ENCODE data around the gene POGZ. TPM values are rescaled to one million over a fixed set of nuclear protein-coding genes. Genes with fewer than 3 reads are reported as not detected.

Gene POGZ, protein sequence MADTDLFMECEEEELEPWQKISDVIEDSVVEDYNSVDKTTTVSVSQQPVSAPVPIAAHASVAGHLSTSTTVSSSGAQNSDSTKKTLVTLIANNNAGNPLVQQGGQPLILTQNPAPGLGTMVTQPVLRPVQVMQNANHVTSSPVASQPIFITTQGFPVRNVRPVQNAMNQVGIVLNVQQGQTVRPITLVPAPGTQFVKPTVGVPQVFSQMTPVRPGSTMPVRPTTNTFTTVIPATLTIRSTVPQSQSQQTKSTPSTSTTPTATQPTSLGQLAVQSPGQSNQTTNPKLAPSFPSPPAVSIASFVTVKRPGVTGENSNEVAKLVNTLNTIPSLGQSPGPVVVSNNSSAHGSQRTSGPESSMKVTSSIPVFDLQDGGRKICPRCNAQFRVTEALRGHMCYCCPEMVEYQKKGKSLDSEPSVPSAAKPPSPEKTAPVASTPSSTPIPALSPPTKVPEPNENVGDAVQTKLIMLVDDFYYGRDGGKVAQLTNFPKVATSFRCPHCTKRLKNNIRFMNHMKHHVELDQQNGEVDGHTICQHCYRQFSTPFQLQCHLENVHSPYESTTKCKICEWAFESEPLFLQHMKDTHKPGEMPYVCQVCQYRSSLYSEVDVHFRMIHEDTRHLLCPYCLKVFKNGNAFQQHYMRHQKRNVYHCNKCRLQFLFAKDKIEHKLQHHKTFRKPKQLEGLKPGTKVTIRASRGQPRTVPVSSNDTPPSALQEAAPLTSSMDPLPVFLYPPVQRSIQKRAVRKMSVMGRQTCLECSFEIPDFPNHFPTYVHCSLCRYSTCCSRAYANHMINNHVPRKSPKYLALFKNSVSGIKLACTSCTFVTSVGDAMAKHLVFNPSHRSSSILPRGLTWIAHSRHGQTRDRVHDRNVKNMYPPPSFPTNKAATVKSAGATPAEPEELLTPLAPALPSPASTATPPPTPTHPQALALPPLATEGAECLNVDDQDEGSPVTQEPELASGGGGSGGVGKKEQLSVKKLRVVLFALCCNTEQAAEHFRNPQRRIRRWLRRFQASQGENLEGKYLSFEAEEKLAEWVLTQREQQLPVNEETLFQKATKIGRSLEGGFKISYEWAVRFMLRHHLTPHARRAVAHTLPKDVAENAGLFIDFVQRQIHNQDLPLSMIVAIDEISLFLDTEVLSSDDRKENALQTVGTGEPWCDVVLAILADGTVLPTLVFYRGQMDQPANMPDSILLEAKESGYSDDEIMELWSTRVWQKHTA (N-terminal part only)
- 37.7 TPM for total RNA-seq
- long read RNA-seq, partial matches to known transcripts: 2 of 4 reads
- long read RNA-seq, other reads (novel, unspliced or antisense): 2 of 4 reads

DNA sequence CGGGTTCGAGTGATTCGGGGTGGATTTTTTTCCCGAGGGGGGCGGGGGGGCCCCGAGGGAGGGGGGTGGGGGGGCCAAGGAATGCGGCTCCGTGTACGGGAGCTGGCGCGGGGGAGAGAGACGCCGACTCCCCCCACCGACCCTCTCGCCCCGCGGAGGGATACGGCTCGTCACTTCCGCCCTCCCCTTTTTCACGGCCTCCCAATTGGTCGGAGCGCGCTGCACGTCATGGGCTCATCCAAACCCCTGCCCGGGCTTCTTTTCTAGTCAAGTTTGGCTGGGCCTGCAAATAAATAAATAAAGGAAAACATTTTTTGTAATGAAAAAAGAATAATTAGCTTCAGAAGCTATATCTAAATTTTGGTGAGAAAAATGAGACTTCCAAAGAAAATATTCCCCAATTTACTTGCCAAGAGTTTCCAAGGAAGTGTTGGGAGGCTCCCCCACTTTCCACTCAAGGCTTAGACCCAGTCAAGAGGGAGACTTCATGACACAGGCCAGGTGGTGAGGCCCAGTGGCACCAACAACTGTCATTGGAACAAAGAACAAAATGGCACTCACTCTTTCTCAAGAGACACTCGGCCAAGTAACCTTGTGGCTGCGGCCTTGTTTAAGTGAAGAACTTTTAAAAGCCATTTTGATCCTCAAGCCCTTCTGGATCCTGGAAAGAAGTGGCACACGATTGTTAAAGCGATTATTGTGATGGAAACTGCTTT lies at the start of gene POGZ:
TSS of gene POGZ (minus strand) at position 164 of the 716 bp plus-strand sequence. CDS start 17,290 bp downstream, outside the sequence.
- intact Hi-C loops (cut with DNase I): loop anchor here (1.0 kb wide), 1 partner anchor 14 kb away; no protein-coding TSS in a partner anchor
- ATAC-seq: peak; percentile 96
- peak; percentile 98 for DNase-seq (ENCODE audit: missing footprints)

DNA sequence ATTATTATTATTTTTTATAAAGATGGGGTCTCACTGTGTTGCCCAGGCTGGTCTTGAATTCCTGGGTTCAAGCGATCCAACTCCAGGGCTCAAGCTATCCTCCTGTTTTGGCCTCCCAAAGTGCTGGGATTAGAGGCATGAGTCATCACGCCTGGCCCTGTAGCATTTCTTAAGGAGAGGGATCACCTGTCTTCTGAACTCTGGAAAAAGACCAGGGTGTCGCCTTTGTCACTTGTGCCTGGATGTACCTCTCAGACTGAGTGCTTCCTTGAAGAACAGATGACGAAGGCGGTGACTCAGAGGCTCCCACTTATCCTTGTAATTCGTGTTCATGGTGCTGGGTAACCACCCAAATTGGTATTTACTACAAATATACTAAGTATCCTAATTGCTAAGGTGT lies 49.5 kb upstream of the POGZ start:
- ATAC-seq: no peak
- intact Hi-C loops (cut with DNase I): no loop called here
- DNase-seq (ENCODE audit: missing footprints): no peak

GRCh38 chr1:151504759-151505158 lies 45.5 kb upstream of the POGZ start:
- no peak for ATAC-seq
- no peak for DNase-seq (ENCODE audit: missing footprints)
- intact Hi-C loops (cut with DNase I): no loop called here

DNA sequence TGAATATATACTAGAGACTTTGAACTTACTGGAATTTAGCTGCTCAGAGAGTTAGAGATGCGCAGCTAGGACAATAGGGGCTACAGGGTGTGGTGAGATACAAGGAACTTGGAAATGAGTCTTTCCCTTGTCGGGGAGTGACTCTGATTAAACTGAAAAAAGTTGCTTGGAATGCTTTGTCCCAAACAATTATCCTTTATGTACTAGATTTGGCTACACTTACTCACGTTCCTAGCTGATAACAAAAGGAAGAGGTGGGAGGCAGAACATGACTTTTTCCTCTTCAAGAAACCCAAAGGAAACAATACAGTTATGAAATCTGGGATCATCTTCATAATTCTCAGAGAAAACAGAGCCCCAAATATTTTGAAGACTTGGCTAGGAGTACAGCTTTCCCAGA lies 45.0 kb upstream of the POGZ start:
- intact Hi-C loops (cut with DNase I): no loop called here
- ATAC-seq (no peak), DNase-seq (ENCODE audit: missing footprints) (no peak)

GRCh38 chr1:151502859-151503780 lies 43.8 kb upstream of the POGZ start:
- DNase-seq (ENCODE audit: missing footprints) (no peak), ATAC-seq (no peak)
- intact Hi-C loops (cut with DNase I): no loop called here

DNA sequence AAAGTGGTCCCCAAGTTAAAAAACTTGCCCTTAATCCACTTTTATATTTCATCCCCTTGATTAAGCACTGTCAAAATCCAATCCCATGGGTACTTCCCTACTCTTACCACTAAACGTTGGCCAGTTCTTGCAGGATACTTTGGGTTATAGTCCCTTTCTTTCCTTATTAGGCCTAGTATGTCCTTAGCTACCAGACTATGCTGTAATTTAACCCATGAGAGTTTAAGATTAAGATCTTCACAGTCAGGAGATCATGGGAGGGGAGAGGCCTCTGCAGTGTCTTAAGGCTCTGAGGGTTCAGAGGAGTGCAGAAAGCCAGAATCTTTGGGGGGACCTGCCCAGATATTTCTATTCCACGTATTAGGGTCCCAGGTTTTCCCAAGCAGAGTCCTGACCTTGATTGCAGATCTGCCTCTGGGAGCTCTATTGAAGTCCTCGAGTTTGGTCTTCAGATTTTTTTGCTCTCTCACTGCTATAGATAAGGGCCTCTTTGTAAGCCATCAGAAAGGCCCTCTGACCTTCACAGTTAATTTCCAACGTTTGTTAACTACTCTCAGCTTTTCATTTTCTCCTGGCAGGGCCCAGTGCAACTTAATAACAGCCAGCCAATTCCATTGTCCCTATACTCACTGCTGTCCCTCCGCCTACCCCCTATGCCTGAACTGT lies 42.9 kb upstream of the POGZ start:
- intact Hi-C loops (cut with DNase I): no loop called here
- no peak for ATAC-seq
- no peak for DNase-seq (ENCODE audit: missing footprints)

DNA sequence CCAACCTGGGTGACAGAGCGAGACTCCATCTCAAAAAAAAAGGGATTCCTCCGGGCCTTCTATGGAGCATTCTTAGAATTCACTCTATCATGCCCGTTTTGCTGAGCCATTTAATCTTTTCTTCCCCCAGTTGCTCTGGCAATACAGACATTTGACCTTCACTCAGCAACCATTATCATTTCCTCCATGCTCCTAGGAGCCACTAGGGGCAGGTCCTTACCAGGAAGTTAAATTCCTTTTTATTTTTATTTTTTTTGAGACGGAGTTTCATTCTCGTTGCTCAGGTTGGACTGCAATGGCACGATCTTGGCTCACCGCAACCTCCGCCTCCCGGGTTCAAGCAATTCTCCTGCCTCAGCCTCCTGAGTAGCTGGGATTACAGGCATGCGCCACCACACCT lies 42.2 kb upstream of the POGZ start:
- no peak for DNase-seq (ENCODE audit: missing footprints)
- ATAC-seq: no peak
- intact Hi-C loops (cut with DNase I): no loop called here

- no peak for DNase-seq (ENCODE audit: missing footprints)
- no peak for ATAC-seq
- intact Hi-C loops (cut with DNase I): no loop called here
These were observed 40.6 kb upstream of the POGZ start for GRCh38 chr1:151499930-151500329.

- intact Hi-C loops (cut with DNase I): no loop called here
- no peak for DNase-seq (ENCODE audit: missing footprints)
- ATAC-seq: no peak
These were observed 40.1 kb upstream of the POGZ start for GRCh38 chr1:151499365-151499764.

GRCh38 chr1:151495316-151495715 lies 36.0 kb upstream of the POGZ start:
- ATAC-seq (no peak), DNase-seq (ENCODE audit: missing footprints) (no peak)
- intact Hi-C loops (cut with DNase I): no loop called here

DNA sequence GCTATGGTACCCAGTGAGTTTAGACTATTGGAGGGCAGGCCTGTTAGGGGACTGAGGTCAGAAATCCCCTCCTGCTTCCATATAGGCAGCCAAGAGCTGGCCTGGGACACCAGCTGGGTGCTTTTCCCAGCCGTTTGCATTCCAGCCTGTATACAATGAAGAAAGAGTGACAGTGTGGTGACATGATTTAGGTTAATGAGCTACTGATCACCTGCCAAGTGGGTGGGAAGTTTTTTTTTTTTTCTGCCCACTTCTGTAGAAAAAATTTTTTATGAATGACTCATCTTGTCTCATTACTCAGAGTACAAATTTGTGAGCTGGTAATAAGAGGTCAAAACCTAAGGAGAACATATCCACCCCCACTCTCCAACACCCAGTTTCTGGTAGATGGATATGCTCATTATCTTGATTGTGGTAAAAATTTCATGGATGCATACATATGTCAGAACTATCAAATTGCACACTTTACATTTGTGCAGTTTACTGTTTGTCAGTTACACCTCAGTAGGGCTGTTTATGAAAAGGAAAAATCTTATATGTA lies 35.5 kb upstream of the POGZ start:
- ATAC-seq (no peak), DNase-seq (ENCODE audit: missing footprints) (no peak)
- intact Hi-C loops (cut with DNase I): no loop called here

DNA sequence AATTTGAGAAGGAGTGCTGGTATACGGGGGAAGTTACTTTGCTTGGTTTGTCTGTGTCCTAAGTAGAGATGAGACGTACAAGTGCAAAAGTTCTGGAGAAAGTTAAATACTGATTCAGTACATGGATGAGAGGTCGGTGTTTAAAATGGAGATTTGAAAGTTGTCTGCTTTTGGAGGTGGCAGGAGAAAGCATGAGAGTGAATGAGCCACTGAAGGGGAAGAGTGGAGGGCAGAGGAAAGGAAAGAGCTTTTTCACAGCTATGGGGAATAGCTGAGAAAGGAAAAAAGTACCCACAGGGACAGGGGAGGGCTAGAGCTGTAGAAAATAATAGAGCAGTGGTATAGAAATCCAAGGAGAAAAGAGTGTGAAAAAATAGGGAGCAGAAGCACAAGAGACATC lies 33.7 kb upstream of the POGZ start:
- ATAC-seq: no peak
- no peak for DNase-seq (ENCODE audit: missing footprints)
- intact Hi-C loops (cut with DNase I): no loop called here

DNA sequence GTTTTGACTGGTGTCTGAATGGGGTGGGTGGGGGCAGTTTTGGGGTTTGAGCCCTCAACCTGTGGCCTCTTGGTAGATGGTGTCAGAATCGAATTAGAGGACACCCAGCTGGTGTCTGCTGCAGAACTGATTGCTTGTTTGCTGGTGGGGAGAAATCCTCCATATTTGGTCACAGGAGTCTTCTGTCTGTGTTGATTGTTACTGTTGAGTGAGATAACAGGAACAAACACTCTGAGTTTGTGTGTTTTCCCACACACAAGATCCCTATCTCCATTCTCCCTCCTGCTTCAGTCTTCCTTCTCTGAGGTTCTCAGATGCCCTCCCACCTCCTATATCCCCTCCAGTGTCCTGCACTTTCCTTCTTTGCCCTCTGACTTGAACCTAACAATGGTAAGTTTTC lies 32.8 kb upstream of the POGZ start:
- DNase-seq (ENCODE audit: missing footprints): no peak
- ATAC-seq: no peak
- intact Hi-C loops (cut with DNase I): no loop called here

- ATAC-seq: no peak
- intact Hi-C loops (cut with DNase I): no loop called here
- DNase-seq (ENCODE audit: missing footprints): no peak
These were observed 32.3 kb upstream of the POGZ start for GRCh38 chr1:151491641-151492040.

DNA sequence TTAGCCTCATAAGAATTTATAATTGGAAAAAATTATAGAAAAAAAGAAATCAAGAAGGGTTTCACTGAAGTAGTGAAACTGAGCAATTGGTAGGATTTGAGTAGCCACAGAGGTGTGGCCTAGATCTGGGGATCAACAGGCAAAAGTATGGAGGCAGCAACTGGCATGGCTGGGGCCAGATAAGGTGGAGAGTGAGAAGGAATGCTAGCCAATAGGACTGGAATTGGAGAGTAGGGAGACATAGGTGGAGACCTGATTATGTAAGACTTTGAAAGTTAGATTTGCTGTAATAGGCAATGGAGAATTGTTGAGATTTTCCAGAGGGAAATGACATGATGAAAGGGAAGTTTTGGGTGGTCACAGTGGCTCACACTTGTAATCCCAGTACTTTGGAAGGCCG lies 27.3 kb upstream of the POGZ start:
- DNase-seq (ENCODE audit: missing footprints): no peak
- intact Hi-C loops (cut with DNase I): no loop called here
- no peak for ATAC-seq

DNA sequence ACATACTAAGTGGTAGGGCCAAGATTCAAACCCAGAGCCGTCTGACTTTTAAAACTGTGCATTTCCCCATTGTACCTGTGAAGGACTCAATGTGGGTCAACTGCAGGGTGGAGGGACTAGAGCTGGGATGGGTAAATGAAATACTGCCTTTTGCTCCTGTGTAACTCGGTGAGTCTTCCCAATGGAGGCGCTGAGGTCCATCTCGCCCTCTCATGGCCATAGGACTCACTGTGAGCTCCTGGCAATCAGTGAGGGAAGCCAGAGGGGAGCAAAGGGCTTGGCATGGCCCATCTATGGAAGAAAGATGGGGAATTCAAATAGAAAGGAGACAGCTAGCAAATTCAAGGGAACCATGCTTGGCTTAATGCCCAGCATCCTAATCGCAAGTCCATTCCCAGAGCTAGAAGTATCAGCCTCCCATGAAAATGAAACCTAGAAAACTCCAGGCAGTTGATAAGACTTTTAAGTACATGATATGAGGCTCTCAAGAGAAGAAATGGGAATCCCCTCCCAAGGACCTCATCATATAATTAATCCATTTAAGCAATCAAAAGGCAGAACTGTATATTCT lies 26.5 kb upstream of the POGZ start:
- DNase-seq (ENCODE audit: missing footprints): no peak
- no peak for ATAC-seq
- intact Hi-C loops (cut with DNase I): no loop called here

Measured in Right ventricle myocardium inferior (tissue), 1 donor.